ENCODE results near the gene CADPS2.
"Not testable (repeated sequence)": the region's sequence is repeated elsewhere in the genome, so short reads cannot be mapped to it uniquely, and the experiment has no call there.

CADPS2 gene

GRCh38 chr7:122692769-122693309 lies 193.4 kb downstream of the CADPS2 start:
- DNase-seq (ENCODE audit: insufficient read length, low spot score) (no peak), FAIRE-seq (no peak)
- TF ChIP-seq TAF1 (IDR thresholded peaks at IDR 0.05; ENCODE audit: low read depth, low read length) (no peak), POLR2A (IDR thresholded peaks at IDR 0.05; ENCODE audit: low read depth, low read length) (no peak)

GRCh38 chr7:122691569-122692235 lies 194.6 kb downstream of the CADPS2 start:
- TF ChIP-seq POLR2AphosphoS5 (IDR thresholded peaks at IDR 0.05; ENCODE audit: low read depth, low read length), result no peak
- FAIRE-seq, result no peak
- no peak for DNase-seq (ENCODE audit: insufficient read length, low spot score)

- no peak for DNase-seq (ENCODE audit: insufficient read length, low spot score)
- TF ChIP-seq SPI1 (IDR thresholded peaks at IDR 0.05; ENCODE audit: low read depth, low read length), result no peak
- no peak for TF ChIP-seq POLR2AphosphoS5 (IDR thresholded peaks at IDR 0.05; ENCODE audit: low read depth, low read length)
- TF ChIP-seq PAX5 (IDR thresholded peaks at IDR 0.05; ENCODE audit: insufficient read depth, low read length, severe bottlenecking), result no peak
- no peak for TF ChIP-seq POLR2A (IDR thresholded peaks at IDR 0.05; ENCODE audit: low read depth, low read length)
- no peak for TF ChIP-seq TAF1 (IDR thresholded peaks at IDR 0.05; ENCODE audit: low read depth, low read length)
- no peak for TF ChIP-seq POU2F2 (IDR thresholded peaks at IDR 0.05; ENCODE audit: low read depth, low read length)
- FAIRE-seq, result no peak
Measured at GRCh38 chr7:122689346-122690109, 196.7 kb downstream of the CADPS2 start.

- FAIRE-seq (no peak), DNase-seq (ENCODE audit: insufficient read length, low spot score) (no peak)
- TF ChIP-seq TAF1 (IDR thresholded peaks at IDR 0.05; ENCODE audit: low read depth, low read length) (no peak), POU2F2 (IDR thresholded peaks at IDR 0.05; ENCODE audit: low read depth, low read length) (no peak)
Measured at GRCh38 chr7:122688400-122688998, 197.8 kb downstream of the CADPS2 start.

GRCh38 chr7:122686360-122686878 lies 199.8 kb downstream of the CADPS2 start:
- DNase-seq (ENCODE audit: insufficient read length, low spot score) (no peak), FAIRE-seq (no peak)
- no peak for TF ChIP-seq POLR2AphosphoS5 (IDR thresholded peaks at IDR 0.05; ENCODE audit: low read depth, low read length)
- TF ChIP-seq TAF1 (IDR thresholded peaks at IDR 0.05; ENCODE audit: low read depth, low read length), result no peak
- no peak for TF ChIP-seq PAX5 (IDR thresholded peaks at IDR 0.05; ENCODE audit: insufficient read depth, low read length, severe bottlenecking)
- no peak for TF ChIP-seq SPI1 (IDR thresholded peaks at IDR 0.05; ENCODE audit: low read depth, low read length)
- no peak for TF ChIP-seq POLR2A (IDR thresholded peaks at IDR 0.05; ENCODE audit: low read depth, low read length)
- no peak for TF ChIP-seq POU2F2 (IDR thresholded peaks at IDR 0.05; ENCODE audit: low read depth, low read length)

- TF ChIP-seq TAF1 (IDR thresholded peaks at IDR 0.05; ENCODE audit: low read depth, low read length) (no peak), POLR2AphosphoS5 (IDR thresholded peaks at IDR 0.05; ENCODE audit: low read depth, low read length) (no peak), POU2F2 (IDR thresholded peaks at IDR 0.05; ENCODE audit: low read depth, low read length) (no peak), SPI1 (IDR thresholded peaks at IDR 0.05; ENCODE audit: low read depth, low read length) (no peak), POLR2A (IDR thresholded peaks at IDR 0.05; ENCODE audit: low read depth, low read length) (no peak)
- DNase-seq (ENCODE audit: insufficient read length, low spot score), result no peak
- FAIRE-seq, result no peak
Measured at GRCh38 chr7:122684504-122684903, 201.8 kb downstream of the CADPS2 start.

- TF ChIP-seq PAX5 (IDR thresholded peaks at IDR 0.05; ENCODE audit: insufficient read depth, low read length, severe bottlenecking), result no peak
- TF ChIP-seq POLR2A (IDR thresholded peaks at IDR 0.05; ENCODE audit: low read depth, low read length), result no peak
- no peak for TF ChIP-seq POU2F2 (IDR thresholded peaks at IDR 0.05; ENCODE audit: low read depth, low read length)
- no peak for TF ChIP-seq TAF1 (IDR thresholded peaks at IDR 0.05; ENCODE audit: low read depth, low read length)
- TF ChIP-seq SPI1 (IDR thresholded peaks at IDR 0.05; ENCODE audit: low read depth, low read length), result no peak
- no peak for TF ChIP-seq POLR2AphosphoS5 (IDR thresholded peaks at IDR 0.05; ENCODE audit: low read depth, low read length)
- FAIRE-seq (no peak), DNase-seq (ENCODE audit: insufficient read length, low spot score) (no peak)
Measured at GRCh38 chr7:122682815-122683550, 203.3 kb downstream of the CADPS2 start.

GRCh38 chr7:122681186-122681585 lies 205.1 kb downstream of the CADPS2 start:
- not testable (repeated sequence) for DNase-seq (ENCODE audit: insufficient read length, low spot score); FAIRE-seq

GRCh38 chr7:122679813-122680212 lies 206.4 kb downstream of the CADPS2 start:
- FAIRE-seq, result no peak
- TF ChIP-seq PAX5 (IDR thresholded peaks at IDR 0.05; ENCODE audit: insufficient read depth, low read length, severe bottlenecking), result no peak
- no peak for TF ChIP-seq POLR2AphosphoS5 (IDR thresholded peaks at IDR 0.05; ENCODE audit: low read depth, low read length)
- TF ChIP-seq POU2F2 (IDR thresholded peaks at IDR 0.05; ENCODE audit: low read depth, low read length), result no peak
- TF ChIP-seq TAF1 (IDR thresholded peaks at IDR 0.05; ENCODE audit: low read depth, low read length), result no peak
- TF ChIP-seq SPI1 (IDR thresholded peaks at IDR 0.05; ENCODE audit: low read depth, low read length), result no peak
- no peak for TF ChIP-seq POLR2A (IDR thresholded peaks at IDR 0.05; ENCODE audit: low read depth, low read length)
- no peak for DNase-seq (ENCODE audit: insufficient read length, low spot score)

GRCh38 chr7:122679269-122679709 lies 207.0 kb downstream of the CADPS2 start:
- DNase-seq (ENCODE audit: insufficient read length, low spot score), result not testable (repeated sequence)

More at GRCh38 chr7:122679269-122679709, 207.0 kb downstream of the CADPS2 start:
- FAIRE-seq, result not testable (repeated sequence)
